ENCODE data around the gene GNS. TPM values are rescaled to one million over a fixed set of nuclear protein-coding genes. Genes with fewer than 3 reads are reported as not detected.
A peak's percentile ranks its signal among the peaks of the same experiment; 100 is the strongest.

The GNS gene
- total RNA-seq, 2 donors from 2014 or later, result 47.5 to 67.6 TPM

DNA sequence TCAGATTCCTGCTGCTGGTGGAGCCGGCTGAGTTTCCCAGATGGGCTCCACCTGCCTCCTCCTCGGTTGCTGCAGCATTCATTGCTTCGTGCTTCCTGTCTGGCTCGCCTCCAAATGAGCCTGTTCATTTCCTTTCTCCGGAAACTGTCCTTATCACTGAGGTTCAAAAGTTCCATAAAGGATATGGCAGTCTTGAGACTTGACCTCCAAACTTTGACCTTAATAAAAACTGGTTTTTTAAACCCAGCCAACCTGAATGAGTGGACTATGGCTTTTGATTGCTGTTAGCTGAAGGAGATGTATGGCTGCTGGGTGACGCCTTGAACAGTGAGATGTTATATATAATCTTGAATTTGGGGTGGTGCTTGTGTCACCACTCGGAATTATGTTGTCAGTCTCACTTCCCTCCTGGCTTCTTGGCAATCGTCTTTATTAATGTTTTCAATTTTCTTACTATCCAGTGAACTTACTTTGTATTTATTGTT, 86.2 kb downstream of the GNS start:
- Histone ChIP-seq H3K4me1 (peaks cover 51% of the 10 kb centered on the region), H3K9ac (ENCODE audit: low read depth in 2 of 2, low read length in 2 of 2) (peak overlapping the region in 1 of 2 donors; percentile 44), H3K4me3 (no peak overlapping the region), H3K27me3 (no peaks in the 10 kb centered on the region), H3K9me3 (no peaks in the 10 kb centered on the region), H3K27ac (peak overlapping the region; percentile 70), H3K36me3 (no peaks in the 10 kb centered on the region)
- DNase-seq, result peak; percentile 95
- TF ChIP-seq, protein P1, sequence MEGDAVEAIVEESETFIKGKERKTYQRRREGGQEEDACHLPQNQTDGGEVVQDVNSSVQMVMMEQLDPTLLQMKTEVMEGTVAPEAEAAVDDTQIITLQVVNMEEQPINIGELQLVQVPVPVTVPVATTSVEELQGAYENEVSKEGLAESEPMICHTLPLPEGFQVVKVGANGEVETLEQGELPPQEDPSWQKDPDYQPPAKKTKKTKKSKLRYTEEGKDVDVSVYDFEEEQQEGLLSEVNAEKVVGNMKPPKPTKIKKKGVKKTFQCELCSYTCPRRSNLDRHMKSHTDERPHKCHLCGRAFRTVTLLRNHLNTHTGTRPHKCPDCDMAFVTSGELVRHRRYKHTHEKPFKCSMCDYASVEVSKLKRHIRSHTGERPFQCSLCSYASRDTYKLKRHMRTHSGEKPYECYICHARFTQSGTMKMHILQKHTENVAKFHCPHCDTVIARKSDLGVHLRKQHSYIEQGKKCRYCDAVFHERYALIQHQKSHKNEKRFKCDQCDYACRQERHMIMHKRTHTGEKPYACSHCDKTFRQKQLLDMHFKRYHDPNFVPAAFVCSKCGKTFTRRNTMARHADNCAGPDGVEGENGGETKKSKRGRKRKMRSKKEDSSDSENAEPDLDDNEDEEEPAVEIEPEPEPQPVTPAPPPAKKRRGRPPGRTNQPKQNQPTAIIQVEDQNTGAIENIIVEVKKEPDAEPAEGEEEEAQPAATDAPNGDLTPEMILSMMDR (IDR thresholded peaks at IDR 0.05), result no peak
- intact Hi-C loops (cut with DNase I), result no loop called here

DNA sequence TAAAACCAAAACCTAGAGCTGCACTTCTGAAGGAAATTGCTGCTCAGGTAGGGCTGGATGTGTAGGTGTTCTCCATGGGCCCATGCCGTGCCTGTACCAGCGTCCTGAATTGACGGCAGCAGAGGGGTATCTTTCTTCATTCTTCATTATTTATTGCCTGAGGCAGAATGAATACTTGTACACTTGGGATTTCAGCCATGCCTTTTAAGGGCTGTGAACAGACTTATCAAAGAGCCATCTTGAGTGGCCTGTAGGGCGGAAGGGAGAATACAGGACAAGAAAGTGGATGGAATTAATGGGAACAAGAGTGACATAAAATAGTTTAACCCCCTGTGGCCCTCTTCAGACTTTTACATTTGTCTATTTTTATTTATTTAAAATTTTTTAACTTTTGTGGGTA, 87.5 kb downstream of the GNS start:
- peak overlapping the region in 1 of 2 donors; percentile 65 for H3K9ac ChIP-seq (ENCODE audit: low read depth in 2 of 2, low read length in 2 of 2)
- H3K36me3 ChIP-seq, result no peaks in the 10 kb centered on the region
- TF ChIP-seq, protein P1 (IDR thresholded peaks at IDR 0.05), result no peak
- no peak overlapping the region for H3K4me3 ChIP-seq
- no peak for DNase-seq
- intact Hi-C loops (cut with DNase I), result no loop called here
- no peaks in the 10 kb centered on the region for H3K27me3 ChIP-seq
- H3K4me1 ChIP-seq, result peaks cover 47% of the 10 kb centered on the region
- H3K27ac ChIP-seq, result peak overlapping the region; percentile 70
- no peaks in the 10 kb centered on the region for H3K9me3 ChIP-seq

DNA sequence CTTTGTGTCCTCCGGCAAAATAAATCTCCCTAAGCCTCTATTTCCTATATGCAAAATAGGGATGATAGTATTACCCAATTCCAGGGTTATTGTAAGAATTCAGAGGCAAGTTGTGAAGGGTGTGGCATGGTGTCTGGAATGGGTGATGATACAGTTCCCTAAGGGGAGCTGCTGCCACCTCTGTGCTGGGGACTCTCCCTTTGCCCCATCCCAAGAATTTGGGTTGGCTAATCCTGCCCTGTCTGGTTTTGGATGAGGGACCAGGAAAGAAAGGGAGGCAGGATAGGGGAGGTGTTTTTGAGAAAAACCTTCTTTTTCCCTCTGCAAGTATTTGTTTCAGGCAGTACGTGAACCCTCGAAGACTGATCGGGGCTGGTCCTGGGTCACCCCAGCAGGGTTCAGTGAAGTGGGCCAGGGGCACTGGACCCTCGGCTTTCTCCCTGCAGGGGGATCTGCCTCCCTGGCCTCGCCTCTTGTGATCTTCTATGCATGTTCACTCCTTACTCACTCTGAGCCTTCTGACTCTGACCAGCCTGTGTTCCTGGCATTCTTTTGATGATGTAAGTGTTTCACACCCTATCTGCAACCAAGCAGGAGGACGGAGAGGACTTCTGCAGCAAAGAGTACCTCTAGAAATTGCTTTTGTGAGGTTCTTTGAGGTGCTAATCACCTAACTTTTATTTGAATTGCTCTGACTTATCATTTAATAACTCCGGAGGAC, 88.1 kb downstream of the GNS start:
- H3K27ac ChIP-seq, result peak overlapping the region; percentile 70
- peak; percentile 57 for DNase-seq
- intact Hi-C loops (cut with DNase I), result no loop called here
- H3K36me3 ChIP-seq, result no peaks in the 10 kb centered on the region
- no peaks in the 10 kb centered on the region for H3K9me3 ChIP-seq
- H3K9ac ChIP-seq (ENCODE audit: low read depth in 2 of 2, low read length in 2 of 2), result peak overlapping the region in 1 of 2 donors; percentile 65
- H3K27me3 ChIP-seq, result no peaks in the 10 kb centered on the region
- TF ChIP-seq, protein P1 (IDR thresholded peaks at IDR 0.05), result no peak
- H3K4me1 ChIP-seq, result peaks cover 45% of the 10 kb centered on the region
- no peak overlapping the region for H3K4me3 ChIP-seq

DNA sequence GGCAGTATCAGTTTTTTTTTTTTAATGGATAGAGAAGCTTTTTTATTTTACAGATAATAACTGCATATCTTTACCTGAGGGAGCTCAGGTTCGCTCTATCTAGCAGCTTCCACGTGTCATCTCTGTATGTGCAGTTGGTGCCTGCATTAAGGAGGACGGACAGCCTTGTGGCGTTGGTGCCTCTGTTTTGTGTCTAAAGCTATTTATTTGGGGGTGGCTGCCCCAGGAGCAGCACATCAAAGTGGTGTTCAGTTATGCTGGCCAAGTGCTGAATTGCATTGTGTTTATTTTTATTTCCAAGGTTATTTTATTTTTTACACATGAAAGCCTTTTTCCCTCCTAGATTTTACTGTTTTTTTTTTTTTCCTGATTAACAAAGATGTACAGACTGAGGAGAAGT, 89.2 kb downstream of the GNS start:
- no peak for DNase-seq
- Histone ChIP-seq H3K4me1 (peaks cover 42% of the 10 kb centered on the region), H3K27ac (peak overlapping the region; percentile 84), H3K9me3 (no peaks in the 10 kb centered on the region), H3K4me3 (no peak overlapping the region), H3K27me3 (no peaks in the 10 kb centered on the region), H3K36me3 (no peaks in the 10 kb centered on the region), H3K9ac (ENCODE audit: low read depth in 2 of 2, low read length in 2 of 2) (peak overlapping the region in 1 of 2 donors; percentile 13)
- intact Hi-C loops (cut with DNase I), result no loop called here
- TF ChIP-seq, protein P1 (IDR thresholded peaks at IDR 0.05), result no peak

DNA sequence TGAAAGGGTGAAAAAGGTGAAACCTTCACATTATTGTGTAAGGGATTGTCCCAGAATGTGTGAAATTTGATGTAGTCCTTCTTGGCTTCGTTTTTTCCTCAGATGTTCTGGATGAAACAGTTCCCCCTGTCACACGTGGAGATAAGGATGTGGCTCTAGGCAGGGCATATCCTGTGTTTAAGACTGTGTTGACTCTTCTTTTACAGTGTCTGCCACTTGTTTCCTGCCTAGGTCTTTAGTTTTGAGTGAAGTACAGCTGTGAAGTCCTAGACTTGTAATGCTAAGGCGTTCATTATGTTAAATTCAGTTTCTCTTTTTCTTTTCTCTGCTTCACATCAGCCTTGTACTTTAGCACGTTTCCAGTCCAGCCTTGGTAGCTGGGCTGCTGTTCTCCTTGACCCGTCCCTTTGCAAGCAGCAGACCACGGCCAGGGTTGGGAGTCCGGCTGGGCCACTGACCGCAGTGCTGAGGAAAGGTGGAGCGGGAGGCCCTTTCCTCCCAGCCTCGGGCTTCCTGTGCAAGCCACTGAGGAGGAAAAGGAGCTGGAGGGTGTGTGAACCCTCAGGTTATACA, 89.8 kb downstream of the GNS start:
- TF ChIP-seq, protein P1 (IDR thresholded peaks at IDR 0.05), result no peak
- H3K4me1 ChIP-seq, result peaks cover 38% of the 10 kb centered on the region
- no peak overlapping the region for H3K4me3 ChIP-seq
- peak; percentile 60 for DNase-seq
- no peaks in the 10 kb centered on the region for H3K36me3 ChIP-seq
- H3K9me3 ChIP-seq, result no peaks in the 10 kb centered on the region
- intact Hi-C loops (cut with DNase I), result no loop called here
- no peaks in the 10 kb centered on the region for H3K27me3 ChIP-seq
- peak overlapping the region; percentile 84 for H3K27ac ChIP-seq
- peak overlapping the region; percentile 13 to 68 for H3K9ac ChIP-seq (ENCODE audit: low read depth in 2 of 2, low read length in 2 of 2)
